H1 (cell line): ENCODE measurements around the gene BTAF1. TPM values are rescaled to one million over a fixed set of nuclear protein-coding genes. Genes with fewer than 3 reads are reported as not detected.

Source experiments
- CTCF ChIA-PET: fragments of 300-600 bp; sonication (Branson Sonifier 250); formaldehyde crosslinking; loops from one replicate; lab custom pipeline; 2021; ENCODE audit not compliant: partially characterized antibody; lab: Charles Lee
- POLR2A ChIA-PET: fragments of 300-600 bp; sonication (Branson Sonifier 250); formaldehyde crosslinking; loops from one replicate; lab custom pipeline; 2021; ENCODE audit warnings: inconsistent platforms; ENCODE audit not compliant: partially characterized antibody; lab: Charles Lee
- DNase-seq, 2 experiments: peaks; one replicate each; pipeline versions ENCODE4 v3.0.0 to v3.0.0-alpha.2; 2010 to 2022; ENCODE audit warnings: low spot score in 2 of 2, low read depth in 1 of 2, mixed read lengths in 1 of 2
- FAIRE-seq: peaks from 2 replicates; lab custom pipeline; 2011; peaks lifted over from hg19 to GRCh38; lab: Jason Lieb, UNC
- H2AFZ ChIP-seq: 2 replicates; pipeline ENCODE4 v1.8.1; 2012; ENCODE audit warnings: low read length, inconsistent platforms
- H2AK5ac ChIP-seq: 2 replicates; pipeline ENCODE4 v1.6.1; 2013; ENCODE audit warnings: low read depth, low read length
- H2BK120ac ChIP-seq: replicated peaks from 2 replicates; pipeline ENCODE3; 2013; ENCODE audit warnings: low read depth, low read length, inconsistent platforms
- H2BK12ac ChIP-seq: 2 replicates; pipeline ENCODE4 v1.6.1; 2013; ENCODE audit warnings: low read depth, low read length
- H2BK15ac ChIP-seq: 2 replicates; pipeline ENCODE4 v1.6.1; 2013; ENCODE audit warnings: low read length
- H2BK20ac ChIP-seq: 2 replicates; pipeline ENCODE4 v1.6.1; 2013; ENCODE audit warnings: low read length
- H2BK5ac ChIP-seq: 2 replicates; pipeline ENCODE4 v1.6.1; 2013; ENCODE audit warnings: low read depth, low read length
- H3K14ac ChIP-seq: 2 replicates; pipeline ENCODE4 v1.6.1; 2013; ENCODE audit warnings: inconsistent platforms; ENCODE audit not compliant: insufficient read length
- H3K18ac ChIP-seq: 2 replicates; pipeline ENCODE4 v1.6.1; 2013; ENCODE audit warnings: low read length; ENCODE audit errors: extremely low read depth
- H3K23ac ChIP-seq: 2 replicates; pipeline ENCODE4 v1.6.1; 2013; ENCODE audit warnings: inconsistent platforms; ENCODE audit not compliant: insufficient read length
- H3K23me2 ChIP-seq: 2 replicates; pipeline ENCODE4 v1.6.1; 2013; ENCODE audit warnings: low read depth, low read length
- H3K27ac ChIP-seq: 2 replicates; pipeline ENCODE4 v1.6.1; 2011; ENCODE audit warnings: low read depth, low read length, inconsistent platforms
- H3K27me3 ChIP-seq, 4 experiments: replicated peaks in 1 of 4; 1 replicate in 1 of 4; 2 replicates in 3 of 4; pipeline versions ENCODE4 v1.6.1 to v1.8.1; 2011 to 2013; ENCODE audit warnings: low read length in 3 of 4, mild to moderate bottlenecking in 3 of 4, inconsistent platforms in 2 of 4, mixed read lengths in 2 of 4, moderate library complexity in 1 of 4; ENCODE audit not compliant: control insufficient read depth in 3 of 4, insufficient read depth in 3 of 4; ENCODE audit errors: extremely low read depth in 1 of 4
- H3K36me3 ChIP-seq, 4 experiments: 2 replicates each; pipeline versions ENCODE4 v1.6.1 to v1.8.1; 2011 to 2013; ENCODE audit warnings: mild to moderate bottlenecking in 4 of 4, low read length in 3 of 4, moderate library complexity in 2 of 4, control low read depth in 1 of 4, inconsistent platforms in 1 of 4; ENCODE audit not compliant: insufficient read depth in 4 of 4, control insufficient read depth in 2 of 4
- H3K4ac ChIP-seq: replicated peaks from 2 replicates; pipeline ENCODE3; 2013; ENCODE audit warnings: low read length, low read depth, mixed read lengths, inconsistent platforms; ENCODE audit not compliant: insufficient read length
- H3K4me1 ChIP-seq, 4 experiments: replicated peaks in 1 of 4; 1 replicate in 1 of 4; 2 replicates in 3 of 4; pipeline versions ENCODE4 v1.6.1 to v1.8.1; 2011 to 2013; ENCODE audit warnings: low read length in 3 of 4, inconsistent platforms in 2 of 4, mixed read lengths in 1 of 4; ENCODE audit not compliant: insufficient read depth in 4 of 4, control insufficient read depth in 3 of 4
- H3K4me2 ChIP-seq, 2 experiments: 2 replicates each; pipeline versions ENCODE4 v1.6.1 to v1.8.1; 2011 to 2013; ENCODE audit warnings: low read depth in 2 of 2, low read length in 2 of 2, control low read depth in 1 of 2, inconsistent platforms in 1 of 2, mild to moderate bottlenecking in 1 of 2; ENCODE audit not compliant: insufficient read depth in 1 of 2
- H3K4me3 ChIP-seq, 4 experiments: fragments of 200-600, 300-600 bp in 1 of 4; sonication (generic), shearing (Covaris generic), sonication (Bioruptor Twin) in 1 of 4; 2 replicates each; pipeline versions ENCODE4 v1.5.1 to v1.8.1; 2011 to 2016; ENCODE audit warnings: low read length in 4 of 4, low read depth in 3 of 4, control low read depth in 2 of 4, inconsistent platforms in 2 of 4, mild to moderate bottlenecking in 2 of 4, mixed read lengths in 1 of 4, moderate library complexity in 1 of 4; ENCODE audit not compliant: insufficient read depth in 2 of 4; ENCODE audit errors: extremely low read depth in 1 of 4
- H3K56ac ChIP-seq: replicated peaks from 2 replicates; pipeline ENCODE3; 2013; ENCODE audit warnings: low read depth, mild to moderate bottlenecking, mixed read lengths, low read length, inconsistent platforms; ENCODE audit not compliant: insufficient read length
- H3K79me1 ChIP-seq: 2 replicates; pipeline ENCODE4 v1.6.1; 2013; ENCODE audit warnings: low read depth, low read length, control low read depth
- H3K79me2 ChIP-seq, 2 experiments: 2 replicates each; pipeline versions ENCODE4 v1.6.1 to v1.8.1; 2012 to 2013; ENCODE audit warnings: low read length in 2 of 2, mild to moderate bottlenecking in 2 of 2, inconsistent platforms in 1 of 2; ENCODE audit not compliant: insufficient read depth in 2 of 2, control insufficient read depth in 1 of 2
- H3K9ac ChIP-seq, 4 experiments: replicated peaks in 1 of 4; 1 replicate in 1 of 4; 2 replicates in 3 of 4; pipeline versions ENCODE4 v1.6.1 to v1.8.1; 2011 to 2013; ENCODE audit warnings: low read depth in 3 of 4, low read length in 3 of 4, control low read depth in 2 of 4, mild to moderate bottlenecking in 2 of 4, moderate library complexity in 2 of 4, inconsistent platforms in 1 of 4; ENCODE audit errors: extremely low read depth in 1 of 4
- H3K9me3 ChIP-seq, 2 experiments: 2 replicates each; pipeline versions ENCODE4 v1.6.1 to v1.8.1; 2012 to 2013; ENCODE audit warnings: mild to moderate bottlenecking in 2 of 2, moderate library complexity in 2 of 2, control low read depth in 1 of 2, inconsistent platforms in 1 of 2, low read depth in 1 of 2, low read length in 1 of 2, mixed read lengths in 1 of 2; ENCODE audit not compliant: insufficient read depth in 2 of 2
- H4K20me1 ChIP-seq, 2 experiments: replicated peaks in 1 of 2; 2 replicates each; pipeline versions ENCODE3 to v1.8.1; 2011 to 2013; ENCODE audit warnings: inconsistent platforms in 2 of 2, low read length in 2 of 2, mild to moderate bottlenecking in 1 of 2; ENCODE audit not compliant: insufficient read depth in 2 of 2, control insufficient read depth in 1 of 2
- H4K5ac ChIP-seq: 2 replicates; pipeline ENCODE4 v1.6.1; 2013; ENCODE audit warnings: low read length, low read depth, mixed read lengths, inconsistent platforms; ENCODE audit not compliant: insufficient read length
- H4K8ac ChIP-seq: 2 replicates; pipeline ENCODE4 v1.8.0; 2013; ENCODE audit warnings: mild to moderate bottlenecking, moderate library complexity, low read length, inconsistent platforms; ENCODE audit not compliant: insufficient read depth; ENCODE audit errors: extremely low read depth
- H4K91ac ChIP-seq: replicated peaks from 2 replicates; pipeline ENCODE3; 2013; ENCODE audit warnings: low read length, mixed read lengths, inconsistent platforms; ENCODE audit not compliant: insufficient read length
- BACH1 ChIP-seq: IDR thresholded peaks from 2 replicates; pipeline ENCODE4 v1.6.1; 2012; ENCODE audit warnings: low read length, improper control_type of control experiment
- CTBP2 ChIP-seq: IDR thresholded peaks from 2 replicates; pipeline ENCODE4 v1.7.0; 2011; ENCODE audit warnings: borderline replicate concordance, mild to moderate bottlenecking, moderate library complexity, mixed read lengths, low read length; ENCODE audit not compliant: insufficient read depth, insufficient read length
- CTCF ChIP-seq, 3 experiments: IDR thresholded peaks; 1 replicate in 2 of 3; 2 replicates in 1 of 3; pipeline versions ENCODE4 v1.5.1 to v1.6.1; 2011; ENCODE audit warnings: low read length in 3 of 3, mild to moderate bottlenecking in 3 of 3, inconsistent platforms in 2 of 3, low read depth in 1 of 3, moderate library complexity in 1 of 3; ENCODE audit not compliant: insufficient read depth in 1 of 3; ENCODE audit errors: control extremely low read depth in 1 of 3
- EGR1 ChIP-seq: IDR thresholded peaks from 2 replicates; pipeline ENCODE4 v1.6.1; 2011; ENCODE audit warnings: low read depth, low read length, borderline replicate concordance
- FOSL1 ChIP-seq: IDR thresholded peaks from 2 replicates; pipeline ENCODE4 v1.6.1; 2011; ENCODE audit warnings: mild to moderate bottlenecking, low read depth, low read length, moderate library complexity; ENCODE audit not compliant: insufficient read depth
- GABPA ChIP-seq: IDR thresholded peaks from 2 replicates; pipeline ENCODE4 v1.6.1; 2011; ENCODE audit warnings: mild to moderate bottlenecking, low read length, moderate library complexity, borderline replicate concordance; ENCODE audit not compliant: insufficient read depth
- HDAC6 ChIP-seq: IDR thresholded peaks from one replicate; pipeline ENCODE4 v1.7.1; 2012; ENCODE audit warnings: low read depth, mild to moderate bottlenecking, inconsistent platforms, low read length, moderate library complexity
- KDM4A ChIP-seq: IDR thresholded peaks from one replicate; pipeline ENCODE4 v1.7.1; 2012; ENCODE audit warnings: low read depth, mild to moderate bottlenecking, moderate library complexity, low read length, inconsistent platforms; ENCODE audit not compliant: severe bottlenecking
- SP1 ChIP-seq: IDR thresholded peaks from 2 replicates; pipeline ENCODE4 v1.6.1; 2011; ENCODE audit warnings: low read depth, low read length
- SP2 ChIP-seq: IDR thresholded peaks from 2 replicates; pipeline ENCODE4 v1.6.1; 2012; ENCODE audit warnings: mild to moderate bottlenecking, low read length, inconsistent platforms
- SUZ12 ChIP-seq: fragments of 200-600 bp; sonication (generic); IDR thresholded peaks from 2 replicates; pipeline ENCODE4 v1.6.1; 2012; ENCODE audit warnings: mild to moderate bottlenecking, inconsistent platforms, low read length, moderate library complexity, mixed read lengths
- ZNF274 ChIP-seq: IDR thresholded peaks from 2 replicates; pipeline ENCODE4 v1.7.0; 2012; ENCODE audit warnings: low read length, borderline replicate concordance; ENCODE audit errors: extremely low read depth
- WGBS, 2 experiments: shearing (Covaris generic) in 1 of 2; methylation state at CpG; one replicate each; pipeline versions ENCODE4 v1.1.6 to v1.1.7; 2013 to 2015; ENCODE audit warnings: low lambda C conversion rate in 2 of 2, mixed read lengths in 2 of 2, inconsistent platforms in 1 of 2, low coverage in 1 of 2, missing lambda C conversion rate in 1 of 2; ENCODE audit not compliant: insufficient replicate concordance in 2 of 2, insufficient coverage in 1 of 2, insufficient read length in 1 of 2; ENCODE audit errors: extremely low coverage in 1 of 2, missing lambda C conversion rate in 1 of 2; 5-methylcytosine and 5-hydroxymethylcytosine counted together
- polyA plus RNA-seq, 7 experiments: library from polyadenylated mRNA; depleted of rRNA in 3 of 7; stranded (reverse) in 5 of 7; unstranded in 2 of 7; fragments of >200 nt in 5 of 7; fragments of 200-250 nt in 2 of 7; gene quantifications; 1 replicate in 5 of 7; 2 replicates in 1 of 7; 4 replicates in 1 of 7; pipeline versions ENCODE4 v1.2.1 to v1.2.3, GENCODE V29; 2011 to 2013; ENCODE audit warnings: missing spikeins in 2 of 7, mixed read lengths in 2 of 7
- total RNA-seq: library from RNA; stranded (reverse); fragmentation: NEBNext Ultra II Directional; extraction: Animal tissue kit (Norgen Biotek cat#: 25700); gene quantifications from 2 replicates; pipeline ENCODE4 v1.2.1, GENCODE V29; 2021

Gene BTAF1
- total and polyA plus RNA-seq, 2 of the 8 experiments (the other 6 are each of a cell fraction or from before 2014, with no cell fraction given), result 24.5 to 39.1 TPM

- no peak overlapping the region for H3K4me3 ChIP-seq
- peaks cover 0 to 3% of the 10 kb centered on the region in 2 experiments for H4K20me1 ChIP-seq
- H2BK15ac ChIP-seq, result no peak overlapping the region
- no peak overlapping the region for H3K56ac ChIP-seq
- H2BK120ac ChIP-seq, result no peak overlapping the region
- no peak overlapping the region for H3K9ac ChIP-seq
- no peak overlapping the region for H2AFZ ChIP-seq
- ChIA-PET POLR2A (no interaction called here), CTCF (no interaction called here)
- TF ChIP-seq SP2 (no peak), BACH1 (no peak), GABPA (no peak), KDM4A (no peak), SUZ12 (no peak), CTBP2 (no peak), FOSL1 (no peak), EGR1 (no peak), ZNF274 (no peak), CTCF (IDR thresholded peaks at IDR 0.05; ENCODE audit: control extremely low read depth in 1 of 3, insufficient read depth in 1 of 3, low read depth in 1 of 3, low read length in 3 of 3) (no peak), SP1 (no peak), HDAC6 (no peak)
- H3K23ac ChIP-seq, result no peak overlapping the region
- no peak overlapping the region for H2BK20ac ChIP-seq
- H2BK12ac ChIP-seq, result no peak overlapping the region
- no peak overlapping the region for H3K27ac ChIP-seq
- no peak overlapping the region for H2BK5ac ChIP-seq
- no peak for FAIRE-seq
- peaks cover 0 to 42% (median 30%) of the 10 kb centered on the region in 4 experiments; a peak in 5 of 8 replicates for H3K36me3 ChIP-seq
- H3K9me3 ChIP-seq, result no peaks in the 10 kb centered on the region
- H3K18ac ChIP-seq, result no peak overlapping the region
- no peaks in the 10 kb centered on the region; the same call in none of the 2 replicates for H3K79me1 ChIP-seq
- DNase-seq, result no peak
- H3K79me2 ChIP-seq, result peaks cover 0 to 42% of the 10 kb centered on the region in 2 experiments; a peak in 2 of 4 replicates
- H2AK5ac ChIP-seq, result no peak overlapping the region
- H3K4ac ChIP-seq, result no peak overlapping the region
- 94% methylated on average over 4 of the region's 4 CpGs; no CpG with 5 or more reads in 1 of the 2 experiments for WGBS, 2 experiments
- H4K8ac ChIP-seq, result no peak overlapping the region
- no peaks in the 10 kb centered on the region for H3K23me2 ChIP-seq
- H3K27me3 ChIP-seq, result no peaks in the 10 kb centered on the region
- no peak overlapping the region for H3K14ac ChIP-seq
- no peak overlapping the region for H4K91ac ChIP-seq
- H3K4me1 ChIP-seq, result no peaks in the 10 kb centered on the region
- no peak overlapping the region for H3K4me2 ChIP-seq
- H4K5ac ChIP-seq, result no peak overlapping the region
These were observed 16.1 kb downstream of the BTAF1 start for GRCh38 chr10:91939653-91940052.
